WTC11 (cell line): Measurements from ENCODE around the gene PIGU. TPM values are rescaled to one million over a fixed set of nuclear protein-coding genes. Genes with fewer than 3 reads are reported as not detected.

Experiments used
- ATAC-seq: fragments of 200-7000 bp; cut with Tn5 transposase; 2 replicates; pipeline ENCODE4 v1.10.0; 2021; ENCODE audit warnings: mild to moderate bottlenecking, moderate library complexity
- CTCF ChIA-PET: fragments of 300-600 bp; sonication (Branson Sonifier 250); formaldehyde crosslinking; loops from one replicate; lab custom pipeline; 2021; ENCODE audit warnings: antibody characterized with exemption; lab: Charles Lee
- POLR2A ChIA-PET: fragments of 350-600 bp; sonication (Branson Sonifier 250); formaldehyde crosslinking; loops from one replicate; lab custom pipeline; 2021; ENCODE audit warnings: antibody characterized with exemption; lab: Charles Lee
- DNase-seq: peaks from one replicate; pipeline ENCODE4 v3.0.0; 2021; ENCODE audit warnings: low spot score
- H3K27ac Mint-ChIP-seq: 2 replicates; pipeline ENCODE4 v1.8.0; 2021; ENCODE audit warnings: mixed read lengths
- H3K27me3 Mint-ChIP-seq: 2 replicates; pipeline ENCODE4 v1.8.0; 2021; ENCODE audit warnings: low read depth, mild to moderate bottlenecking, moderate library complexity, mixed read lengths
- H3K36me3 Mint-ChIP-seq: 2 replicates; pipeline ENCODE4 v1.8.0; 2021; ENCODE audit warnings: mixed read lengths
- H3K4me1 Mint-ChIP-seq: 2 replicates; pipeline ENCODE4 v1.8.0; 2022; ENCODE audit warnings: mixed read lengths
- H3K4me3 Mint-ChIP-seq: 2 replicates; pipeline ENCODE4 v1.8.0; 2021; ENCODE audit warnings: mild to moderate bottlenecking, moderate library complexity, mixed read lengths
- H3K9me3 Mint-ChIP-seq: 2 replicates; pipeline ENCODE4 v1.8.0; 2021; ENCODE audit warnings: mixed read lengths
- ATF6 ChIP-seq: sonication (generic); formaldehyde crosslinking; IDR thresholded peaks from 2 replicates; pipeline ENCODE4 v1.8.1; 2023; ENCODE audit warnings: mild to moderate bottlenecking, missing genetic modification reagents
- CREB1 ChIP-seq: sonication (generic); formaldehyde crosslinking; IDR thresholded peaks from 2 replicates; pipeline ENCODE4 v1.8.0; 2023; ENCODE audit warnings: mild to moderate bottlenecking, missing genetic modification reagents
- CTCF ChIP-seq: fragments of 200-600 bp; IDR thresholded peaks from 2 replicates; pipeline ENCODE4 v1.8.0; 2022; ENCODE audit warnings: antibody characterized with exemption
- E2F5 ChIP-seq: sonication (generic); formaldehyde crosslinking; IDR thresholded peaks from 2 replicates; pipeline ENCODE4 v1.8.1; 2022; ENCODE audit warnings: mild to moderate bottlenecking, moderate library complexity, missing genetic modification reagents
- ERG ChIP-seq: fragments of 250-450 bp; sonication (Bioruptor Pico); IDR thresholded peaks from 2 replicates; pipeline ENCODE4 v1.8.0; 2021; ENCODE audit warnings: mild to moderate bottlenecking
- HMGXB4 ChIP-seq: sonication (generic); formaldehyde crosslinking; IDR thresholded peaks from 2 replicates; pipeline ENCODE4 v1.8.1; 2023; ENCODE audit warnings: mild to moderate bottlenecking, moderate library complexity, missing genetic modification reagents
- MAX ChIP-seq: sonication (generic); formaldehyde crosslinking; IDR thresholded peaks from 2 replicates; pipeline ENCODE4 v1.8.0; 2022; ENCODE audit warnings: mild to moderate bottlenecking, missing genetic modification reagents
- NFE2L1 ChIP-seq: sonication (generic); formaldehyde crosslinking; IDR thresholded peaks from 2 replicates; pipeline ENCODE4 v1.8.1; 2023; ENCODE audit warnings: missing genetic modification reagents
- NR1H2 ChIP-seq: sonication (generic); formaldehyde crosslinking; IDR thresholded peaks from 2 replicates; pipeline ENCODE4 v1.9.0; 2021; ENCODE audit warnings: mild to moderate bottlenecking, moderate library complexity, missing genetic modification reagents
- NR3C1 ChIP-seq: sonication (generic); formaldehyde crosslinking; conservative IDR thresholded peaks from 2 replicates; pipeline ENCODE4 v1.8.1; 2023; ENCODE audit warnings: low read depth, mild to moderate bottlenecking, missing genetic modification reagents
- OVOL2 ChIP-seq: fragments of 250-450 bp; sonication (Bioruptor Pico); IDR thresholded peaks from 2 replicates; pipeline ENCODE4 v1.9.0; 2021; ENCODE audit warnings: mild to moderate bottlenecking, borderline replicate concordance
- PRRX2 ChIP-seq: fragments of 250-450 bp; sonication (Bioruptor Pico); IDR thresholded peaks from 2 replicates; pipeline ENCODE4 v1.8.0; 2021; ENCODE audit warnings: mild to moderate bottlenecking
- RORB ChIP-seq: fragments of 250-450 bp; sonication (Bioruptor Pico); IDR thresholded peaks from 2 replicates; pipeline ENCODE4 v1.9.0; 2021; ENCODE audit warnings: mild to moderate bottlenecking
- SMAD4 ChIP-seq: sonication (generic); formaldehyde crosslinking; IDR thresholded peaks from 2 replicates; pipeline ENCODE4 v1.8.0; 2022; ENCODE audit warnings: mild to moderate bottlenecking, missing genetic modification reagents
- SP1 ChIP-seq: sonication (generic); formaldehyde crosslinking; conservative IDR thresholded peaks from 2 replicates; pipeline ENCODE4 v1.8.1; 2022; ENCODE audit warnings: missing genetic modification reagents
- STAT6 ChIP-seq: sonication (generic); formaldehyde crosslinking; conservative IDR thresholded peaks from 2 replicates; pipeline ENCODE4 v1.8.1; 2023; ENCODE audit warnings: mild to moderate bottlenecking, low read depth, missing genetic modification reagents, moderate library complexity
- TCF7 ChIP-seq: sonication (generic); formaldehyde crosslinking; IDR thresholded peaks from 2 replicates; pipeline ENCODE4 v1.8.0; 2022; ENCODE audit warnings: mild to moderate bottlenecking, low read depth, missing genetic modification reagents, moderate library complexity
- TEAD4 ChIP-seq: sonication (generic); formaldehyde crosslinking; IDR thresholded peaks from 2 replicates; pipeline ENCODE4 v1.8.0; 2022; ENCODE audit warnings: mild to moderate bottlenecking, missing genetic modification reagents
- TP53 ChIP-seq: sonication (generic); formaldehyde crosslinking; IDR thresholded peaks from 2 replicates; pipeline ENCODE4 v1.8.1; 2023; ENCODE audit warnings: mild to moderate bottlenecking, missing genetic modification reagents
- ZNF121 ChIP-seq: sonication (generic); formaldehyde crosslinking; IDR thresholded peaks from 2 replicates; pipeline ENCODE4 v1.8.0; 2023; ENCODE audit warnings: missing genetic modification reagents
- ZNF317 ChIP-seq: sonication (generic); formaldehyde crosslinking; IDR thresholded peaks from 2 replicates; pipeline ENCODE4 v1.8.1; 2023; ENCODE audit warnings: low read depth, mild to moderate bottlenecking, moderate library complexity, missing genetic modification reagents, borderline replicate concordance
- ZNF512 ChIP-seq: sonication (generic); formaldehyde crosslinking; IDR thresholded peaks from 2 replicates; pipeline ENCODE4 v1.8.1; 2022; ENCODE audit warnings: missing genetic modification reagents, borderline replicate concordance
- total RNA-seq: library from RNA; stranded (reverse); gene quantifications from 3 replicates; pipeline ENCODE4 v1.2.3, GENCODE V29; 2021

Gene PIGU
- total RNA-seq, 1 experiment from 2014 or later, result 24.8 TPM

GRCh38 chr20:34558320-34559218, 118.3 kb downstream of the PIGU start, which contains the start of gene MAP1LC3A (continued):
- TF ChIP-seq MAX (CRISPR knock-in tag) (peak; percentile 57; the same call in 1 of the 2 replicates), TP53 (CRISPR knock-in tag) (peak; percentile 37; the same call in 1 of the 2 replicates), TCF7 (CRISPR knock-in tag) (no peak), SP1 (CRISPR knock-in tag) (peak; percentile 86), NFE2L1 (CRISPR knock-in tag) (no peak), NR3C1 (no peak), ZNF512 (no peak), ERG (CRISPR knock-in tag) (no peak)

- ChIA-PET POLR2A (interaction anchor here (0.6 to 1.6 kb wide), 3 partner anchors 8 to 290 kb away, joined by 3 to 6 read pairs (median 4); no protein-coding TSS in a partner anchor), CTCF (interaction anchor here (1.0 to 2.9 kb wide), 14 partner anchors 8 to 386 kb away, joined by 3 to 12 read pairs (median 7); partner anchors contain the start of genes PIGU and TP53INP2)
- no peak for ATAC-seq
- peaks cover 7% of the 10 kb centered on the region for H3K27me3 Mint-ChIP-seq
- no peaks in the 10 kb centered on the region for H3K36me3 Mint-ChIP-seq
- H3K9me3 Mint-ChIP-seq, result no peaks in the 10 kb centered on the region
- H3K4me3 Mint-ChIP-seq, result peak overlapping the region; percentile 75
- TF ChIP-seq E2F5, result no peak
- no peak for TF ChIP-seq SMAD4 (CRISPR knock-in tag)
- no peak for TF ChIP-seq TEAD4 (CRISPR knock-in tag)
- TF ChIP-seq CREB1 (CRISPR knock-in tag), result no peak
- no peak for TF ChIP-seq ZNF121 (CRISPR knock-in tag)
- no peak for TF ChIP-seq OVOL2 (CRISPR knock-in tag)
- TF ChIP-seq ZNF317 (CRISPR knock-in tag), result no peak
- no peak for TF ChIP-seq CTCF
- no peak for TF ChIP-seq HMGXB4 (CRISPR knock-in tag)
- no peak for TF ChIP-seq STAT6 (CRISPR knock-in tag)
- no peak for TF ChIP-seq ATF6 (CRISPR knock-in tag)
- TF ChIP-seq PRRX2 (CRISPR knock-in tag), result no peak
- TF ChIP-seq RORB, result no peak
- TF ChIP-seq NR1H2 (CRISPR knock-in tag), result no peak
- peaks cover 4% of the 10 kb centered on the region for H3K4me1 Mint-ChIP-seq
- DNase-seq, result no peak
- H3K27ac Mint-ChIP-seq, result peak overlapping the region; percentile 44
Measured at GRCh38 chr20:34557936-34558319, 119.0 kb downstream of the PIGU start.
